Duodenal mucosa (tissue), 2 donors: ENCODE results near the gene CASKIN1.
A peak's percentile ranks its signal among the peaks of the same experiment; 100 is the strongest.

Experiments
- H3K27ac ChIP-seq: one replicate; pipeline ENCODE4 v1.7.0; 2013; ENCODE audit warnings: low read depth, low read length
- H3K27me3 ChIP-seq, 2 donors: one replicate each; pipeline ENCODE4 v1.7.0; 2013; ENCODE audit warnings: low read length in 2 of 2, control low read depth in 1 of 2; ENCODE audit not compliant: insufficient read depth in 2 of 2, control insufficient read depth in 1 of 2
- H3K36me3 ChIP-seq, 2 donors: one replicate each; pipeline ENCODE4 v1.7.0; 2013; ENCODE audit warnings: low read length in 2 of 2, control low read depth in 1 of 2; ENCODE audit not compliant: insufficient read depth in 2 of 2, control insufficient read depth in 1 of 2
- H3K4me1 ChIP-seq, 2 donors: one replicate each; pipeline ENCODE4 v1.7.0; 2013; ENCODE audit warnings: low read length in 2 of 2, control low read depth in 1 of 2; ENCODE audit not compliant: insufficient read depth in 2 of 2, control insufficient read depth in 1 of 2
- H3K4me3 ChIP-seq, 2 donors: one replicate each; pipeline ENCODE4 v1.7.0; 2013; ENCODE audit warnings: low read length in 2 of 2, low read depth in 1 of 2
- H3K9ac ChIP-seq, 2 donors: one replicate each; pipeline ENCODE4 v1.7.0; 2013; ENCODE audit warnings: low read length in 2 of 2, low read depth in 1 of 2
- H3K9me3 ChIP-seq, 2 donors: one replicate each; pipeline ENCODE4 v1.7.0; 2013; ENCODE audit warnings: low read length in 2 of 2, control low read depth in 1 of 2; ENCODE audit not compliant: control insufficient read depth in 1 of 2

The CASKIN1 gene

GRCh38 chr16:2150418-2151187, 45.8 kb downstream of the CASKIN1 start:
- H3K4me3 ChIP-seq, result no peak overlapping the region
- peaks cover 48 to 69% of the 10 kb centered on the region in 2 donors for H3K4me1 ChIP-seq
- no peaks in the 10 kb centered on the region for H3K9me3 ChIP-seq
- peak overlapping the region in 1 of 2 donors; percentile 24 for H3K9ac ChIP-seq
- H3K27ac ChIP-seq, result peak overlapping the region; percentile 36
- H3K36me3 ChIP-seq, result peaks cover 4 to 8% of the 10 kb centered on the region in 2 donors
- H3K27me3 ChIP-seq, result no peaks in the 10 kb centered on the region

- peaks cover 4 to 8% of the 10 kb centered on the region in 2 donors for H3K36me3 ChIP-seq
- H3K27me3 ChIP-seq, result no peaks in the 10 kb centered on the region
- H3K9ac ChIP-seq, result peak overlapping the region in 1 of 2 donors; percentile 24
- H3K9me3 ChIP-seq, result no peaks in the 10 kb centered on the region
- H3K4me1 ChIP-seq, result peaks cover 48 to 68% of the 10 kb centered on the region in 2 donors
- peak overlapping the region; percentile 36 for H3K27ac ChIP-seq
- H3K4me3 ChIP-seq, result no peak overlapping the region
These were observed 46.6 kb downstream of the CASKIN1 start for GRCh38 chr16:2149630-2150417.

DNA sequence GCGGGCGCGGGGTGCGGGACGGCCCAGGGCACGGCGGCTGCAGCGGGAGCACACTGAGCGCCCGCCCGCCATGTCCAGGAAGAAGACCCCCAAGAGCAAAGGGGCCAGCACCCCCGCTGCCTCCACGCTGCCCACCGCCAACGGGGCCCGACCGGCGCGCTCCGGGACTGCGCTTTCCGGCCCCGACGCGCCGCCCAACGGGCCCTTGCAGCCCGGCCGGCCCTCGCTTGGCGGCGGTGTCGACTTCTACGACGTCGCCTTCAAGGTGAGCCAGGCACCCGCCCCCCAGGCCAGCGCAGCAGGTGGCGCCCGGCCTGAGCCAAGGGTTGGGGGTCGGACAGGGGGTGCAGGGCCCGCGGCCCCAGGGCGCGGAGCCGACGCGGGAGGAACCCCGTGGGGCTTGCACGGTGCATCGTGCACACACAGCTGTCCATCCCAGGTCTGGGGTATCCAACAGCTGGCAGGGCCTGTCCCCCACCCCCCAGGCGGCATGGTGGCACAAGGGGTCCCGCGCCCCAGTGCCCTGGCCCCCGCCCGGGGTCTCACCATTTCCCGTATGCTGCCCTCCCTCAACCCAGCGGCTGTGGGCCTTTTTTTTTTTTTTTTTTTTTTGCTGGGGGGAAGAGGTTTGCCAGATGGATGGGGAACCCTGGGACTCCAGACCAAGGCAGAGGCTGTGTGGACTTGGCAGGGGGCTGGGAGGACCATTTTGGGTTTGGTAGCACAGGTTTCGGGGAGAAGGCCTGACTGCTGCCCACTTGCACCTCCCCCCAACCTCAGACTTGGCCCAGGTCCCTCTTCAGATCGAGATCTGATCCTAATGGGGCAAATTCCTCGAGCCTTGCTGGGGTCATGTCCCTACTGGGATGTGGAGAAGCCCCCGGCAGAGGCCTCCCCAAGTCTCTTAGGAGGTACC, 47.4 kb downstream of the CASKIN1 start:
- no peak overlapping the region for H3K27ac ChIP-seq
- no peaks in the 10 kb centered on the region for H3K27me3 ChIP-seq
- H3K9me3 ChIP-seq, result no peaks in the 10 kb centered on the region
- H3K9ac ChIP-seq, result peak overlapping the region in 1 of 2 donors; percentile 51
- peaks cover 41 to 59% of the 10 kb centered on the region in 2 donors for H3K4me1 ChIP-seq
- H3K4me3 ChIP-seq, result peak overlapping the region; percentile 40 to 50
- H3K36me3 ChIP-seq, result peaks cover 4 to 8% of the 10 kb centered on the region in 2 donors

DNA sequence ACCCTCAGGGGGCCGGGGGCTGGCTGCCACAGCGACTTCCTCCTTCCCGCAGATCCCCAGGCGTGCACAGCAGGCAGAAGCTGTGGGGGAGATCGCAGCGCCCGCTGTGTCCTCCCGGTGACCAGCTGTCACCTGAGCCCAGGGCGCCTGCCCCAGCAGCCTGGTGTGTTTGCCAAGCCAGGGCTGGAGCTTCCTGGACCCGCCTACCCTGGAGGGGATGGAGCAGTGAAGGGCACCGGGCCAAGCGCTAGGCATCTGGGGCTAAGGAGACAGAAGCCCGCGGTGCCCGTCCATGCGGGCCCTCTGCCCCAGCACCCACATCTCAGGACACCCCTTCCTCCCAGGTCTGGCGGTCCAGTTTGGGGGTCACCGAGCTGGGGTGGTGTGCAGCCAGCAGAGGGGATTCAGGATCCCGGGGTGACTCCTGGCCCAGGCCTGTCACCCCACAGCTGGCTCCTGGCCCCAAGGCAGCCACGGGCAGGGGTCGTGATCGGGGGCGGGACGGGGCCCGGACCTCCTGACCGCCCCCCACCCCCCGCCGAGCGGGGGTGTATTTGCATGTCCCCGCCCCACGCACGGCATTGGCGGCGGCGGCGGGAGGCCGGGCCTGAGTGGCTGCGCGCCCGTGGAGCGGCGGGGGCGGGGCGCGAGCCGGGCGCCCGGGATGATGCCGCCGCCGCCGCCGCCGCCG, 48.3 kb downstream of the CASKIN1 start, which contains the start of gene RAB26:
Gene RAB26, plus strand, starts transcription at position 645 of the 691 bp plus-strand sequence. CDS start 159 bp downstream, outside the sequence.
- Histone ChIP-seq H3K4me1 (peaks cover 33 to 51% of the 10 kb centered on the region in 2 donors), H3K9me3 (no peaks in the 10 kb centered on the region), H3K9ac (peak within 1 kb of the TSS in 1 of 2 donors; percentile 51), H3K27me3 (no peaks in the 10 kb centered on the region), H3K27ac (peak within 1 kb of the TSS; percentile 62), H3K4me3 (peak within 1 kb of the TSS; percentile 60 to 63), H3K36me3 (peaks cover 4 to 8% of the 10 kb centered on the region in 2 donors)

DNA sequence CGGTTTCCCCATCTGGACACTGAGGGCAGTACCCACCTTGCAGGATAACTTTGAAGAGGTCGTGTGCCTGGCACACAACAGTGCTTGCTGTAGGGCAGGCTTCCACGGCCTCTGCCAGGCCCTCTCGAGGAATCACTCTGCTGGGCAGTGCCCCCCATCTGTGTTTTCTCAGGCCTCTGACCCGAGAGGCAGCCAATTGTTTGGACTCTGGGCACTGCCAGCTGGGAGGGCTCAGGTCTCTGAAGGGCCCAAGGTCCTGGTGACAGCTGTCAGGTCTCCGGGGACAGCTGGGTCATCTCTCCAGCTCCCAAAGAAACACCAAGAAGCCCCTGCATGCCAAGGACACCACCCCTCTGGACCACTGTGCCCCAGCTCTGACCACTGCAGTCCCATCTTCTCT, 49.0 kb downstream of the CASKIN1 start:
- H3K9me3 ChIP-seq, result no peaks in the 10 kb centered on the region
- peaks cover 28 to 44% of the 10 kb centered on the region in 2 donors for H3K4me1 ChIP-seq
- no peak overlapping the region for H3K4me3 ChIP-seq
- peak overlapping the region; percentile 62 for H3K27ac ChIP-seq
- no peaks in the 10 kb centered on the region for H3K27me3 ChIP-seq
- peaks cover 4 to 8% of the 10 kb centered on the region in 2 donors for H3K36me3 ChIP-seq
- peak overlapping the region in 1 of 2 donors; percentile 18 for H3K9ac ChIP-seq

DNA sequence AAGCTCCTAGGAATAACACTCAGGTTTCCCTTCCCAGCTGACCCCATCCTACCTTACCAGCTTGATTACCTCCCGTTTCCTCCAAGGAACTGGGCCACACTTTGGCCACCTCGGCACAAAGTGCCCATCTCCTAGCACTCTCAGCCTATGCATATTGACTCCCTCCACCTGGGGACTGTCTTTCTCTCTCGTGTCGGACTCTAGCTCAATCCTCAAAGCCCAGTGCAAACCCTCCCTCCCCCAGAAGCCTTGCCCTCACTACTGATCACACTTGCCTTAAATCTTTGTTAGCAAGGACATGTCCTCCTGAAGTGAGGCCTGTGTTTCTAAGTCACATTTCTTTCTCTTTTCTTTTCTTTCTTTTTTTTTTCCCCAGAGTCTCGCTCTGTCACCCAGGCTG, 50.6 kb downstream of the CASKIN1 start:
- Histone ChIP-seq H3K9me3 (no peaks in the 10 kb centered on the region), H3K4me1 (peaks cover 15 to 28% of the 10 kb centered on the region in 2 donors), H3K27me3 (no peaks in the 10 kb centered on the region), H3K9ac (no peak overlapping the region), H3K36me3 (no peaks in the 10 kb centered on the region), H3K27ac (no peak overlapping the region), H3K4me3 (no peak overlapping the region)

DNA sequence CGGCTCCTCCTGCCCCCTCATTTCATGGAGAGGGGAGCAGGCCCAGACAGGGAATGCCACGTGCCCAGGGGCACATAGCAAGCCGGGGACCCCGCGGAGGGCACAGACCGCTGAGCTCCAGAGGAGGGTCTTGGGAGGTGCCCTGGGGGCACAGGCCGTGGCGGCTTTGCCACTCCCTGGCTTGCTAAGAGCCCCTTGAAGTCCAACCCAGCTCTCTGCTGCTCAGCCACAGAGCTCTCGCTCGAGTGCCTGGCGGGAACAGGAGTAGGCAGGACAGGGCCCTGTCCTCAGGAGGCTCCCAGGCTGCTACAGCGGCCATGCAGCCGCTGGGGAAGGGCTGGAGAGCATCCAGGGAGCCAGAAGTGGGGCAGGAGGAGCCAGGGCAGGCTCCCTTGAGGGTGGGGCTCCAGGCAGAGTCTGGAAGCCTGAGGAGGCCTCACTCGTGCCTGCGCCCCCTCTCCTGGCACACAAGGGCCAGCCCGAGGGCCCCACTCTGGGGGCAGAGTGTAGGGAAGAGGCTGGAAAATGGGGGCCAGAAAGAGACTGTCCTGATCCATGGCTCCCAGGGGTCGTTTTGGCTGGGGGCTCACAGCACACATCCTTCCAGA, 52.4 kb downstream of the CASKIN1 start:
- Histone ChIP-seq H3K9me3 (no peaks in the 10 kb centered on the region), H3K4me1 (peaks cover 12 to 13% of the 10 kb centered on the region in 2 donors), H3K4me3 (no peak overlapping the region), H3K36me3 (no peaks in the 10 kb centered on the region), H3K27ac (no peak overlapping the region), H3K9ac (no peak overlapping the region), H3K27me3 (no peaks in the 10 kb centered on the region)

DNA sequence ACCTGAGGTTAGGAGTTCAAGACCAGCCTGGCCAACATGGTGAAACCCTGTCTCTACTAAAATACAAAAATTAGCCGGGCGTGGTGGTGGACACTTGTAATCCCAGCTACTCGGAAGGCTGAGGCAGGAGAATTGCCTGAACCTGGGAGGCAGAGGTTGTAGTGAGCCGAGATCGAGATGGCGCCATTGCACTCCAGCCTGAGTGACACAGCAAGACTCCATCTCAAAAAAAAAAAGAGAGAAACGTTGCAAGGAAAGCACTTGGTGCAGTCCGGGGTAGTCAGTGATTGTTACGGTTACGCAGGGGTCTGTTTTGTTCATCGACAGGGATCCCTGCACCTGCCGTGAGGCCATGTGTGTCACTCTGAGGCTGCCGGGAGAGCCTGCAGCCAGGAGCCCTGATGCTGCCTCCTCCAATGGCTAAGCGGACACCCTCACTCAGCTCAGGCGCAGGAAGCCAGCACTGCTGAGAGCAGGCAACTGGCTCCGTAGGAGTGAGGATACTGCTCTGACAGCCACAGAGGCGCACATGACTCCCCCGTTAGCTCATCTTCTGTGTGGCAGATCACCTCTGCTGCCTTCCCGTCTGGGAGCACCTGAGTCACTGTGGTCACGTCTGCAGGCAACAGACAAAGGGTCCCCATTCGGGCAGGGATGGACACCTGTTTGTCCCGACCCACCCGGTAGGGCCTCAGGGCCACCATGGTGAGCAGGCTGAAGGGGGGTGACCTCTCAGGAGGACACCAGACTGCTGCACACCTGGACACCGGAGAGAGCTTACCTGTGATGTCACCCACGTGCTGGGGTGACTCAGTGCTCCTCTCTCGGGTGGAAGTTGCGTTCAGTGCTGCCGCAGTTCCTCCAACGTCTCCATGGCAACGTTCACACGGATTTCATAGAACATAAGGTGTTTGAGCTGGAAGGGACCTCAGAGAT, 53.2 kb downstream of the CASKIN1 start:
- Histone ChIP-seq H3K27ac (no peak overlapping the region), H3K9me3 (no peaks in the 10 kb centered on the region), H3K36me3 (no peaks in the 10 kb centered on the region), H3K27me3 (no peaks in the 10 kb centered on the region), H3K9ac (no peak overlapping the region), H3K4me1 (peaks cover 10 to 12% of the 10 kb centered on the region in 2 donors), H3K4me3 (no peak overlapping the region)
